Right kidney (tissue), 1 donor: ENCODE results near the gene TANGO2.

Experiments
- DNase-seq: peaks from one replicate; pipeline ENCODE4 v3.0.0-alpha.2; 2016

Gene TANGO2

DNA sequence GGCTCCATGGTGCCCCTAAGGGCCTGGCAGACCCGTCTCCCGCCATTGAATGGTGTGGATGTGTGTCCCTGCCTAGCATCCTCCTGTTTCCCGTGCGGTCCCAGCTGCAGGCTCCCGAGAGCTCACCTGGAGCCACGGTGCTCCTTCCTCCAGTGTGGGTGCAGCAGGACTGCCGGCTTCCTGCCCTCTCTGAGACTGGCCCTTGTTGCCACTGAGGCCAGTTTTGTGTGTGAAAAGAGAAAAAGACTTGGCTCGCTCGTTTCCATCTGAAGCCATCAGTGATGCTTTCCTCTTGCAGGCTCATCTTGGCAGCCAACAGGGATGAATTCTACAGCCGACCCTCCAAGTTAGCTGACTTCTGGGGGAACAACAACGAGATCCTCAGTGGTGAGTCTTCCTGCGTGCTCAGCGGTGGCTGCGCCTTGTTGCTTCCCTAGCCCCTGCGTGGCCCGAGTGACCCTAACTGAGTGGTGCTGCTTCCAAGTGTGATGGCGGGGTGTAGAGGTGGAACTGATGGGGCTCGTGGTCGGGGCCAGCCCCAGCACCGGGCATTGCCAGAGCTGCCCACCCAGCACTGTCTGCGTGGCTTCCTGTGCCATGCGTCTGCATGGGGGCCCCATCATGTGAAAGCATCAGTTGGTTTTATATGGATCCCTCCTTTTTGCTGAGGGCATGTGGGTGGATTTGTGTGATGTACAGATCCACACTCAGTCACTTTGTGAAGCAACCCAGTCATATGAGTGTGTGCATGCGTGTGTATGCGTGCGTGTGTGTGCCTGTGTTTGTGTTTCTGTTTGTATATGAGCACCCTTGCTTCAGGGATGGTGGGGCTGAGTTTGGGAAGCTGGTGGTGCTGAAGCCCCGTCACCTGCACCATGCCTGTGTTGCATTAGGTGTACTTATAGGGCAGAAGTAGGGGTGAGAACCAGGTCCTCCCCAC lies 22.4 kb downstream of the TANGO2 start:
- DNase-seq = no peak

DNA sequence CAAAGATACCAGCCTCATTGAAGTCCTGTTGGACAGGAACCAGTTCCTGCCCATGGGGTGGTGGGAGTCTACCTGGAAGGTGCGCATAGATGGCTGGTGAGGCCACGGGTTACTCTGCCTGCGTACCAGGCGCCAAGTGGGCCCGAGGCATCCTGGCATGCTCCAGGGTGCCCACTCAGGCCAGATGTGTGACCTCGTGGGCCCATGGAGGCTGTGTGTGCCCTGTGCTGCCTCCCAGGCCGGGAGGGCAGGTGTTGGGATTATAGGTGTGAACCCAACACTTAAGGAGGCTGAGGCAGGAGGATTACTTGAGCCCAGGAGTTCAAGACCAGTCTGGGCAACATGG lies 23.1 kb downstream of the TANGO2 start:
- DNase-seq = no peak

DNA sequence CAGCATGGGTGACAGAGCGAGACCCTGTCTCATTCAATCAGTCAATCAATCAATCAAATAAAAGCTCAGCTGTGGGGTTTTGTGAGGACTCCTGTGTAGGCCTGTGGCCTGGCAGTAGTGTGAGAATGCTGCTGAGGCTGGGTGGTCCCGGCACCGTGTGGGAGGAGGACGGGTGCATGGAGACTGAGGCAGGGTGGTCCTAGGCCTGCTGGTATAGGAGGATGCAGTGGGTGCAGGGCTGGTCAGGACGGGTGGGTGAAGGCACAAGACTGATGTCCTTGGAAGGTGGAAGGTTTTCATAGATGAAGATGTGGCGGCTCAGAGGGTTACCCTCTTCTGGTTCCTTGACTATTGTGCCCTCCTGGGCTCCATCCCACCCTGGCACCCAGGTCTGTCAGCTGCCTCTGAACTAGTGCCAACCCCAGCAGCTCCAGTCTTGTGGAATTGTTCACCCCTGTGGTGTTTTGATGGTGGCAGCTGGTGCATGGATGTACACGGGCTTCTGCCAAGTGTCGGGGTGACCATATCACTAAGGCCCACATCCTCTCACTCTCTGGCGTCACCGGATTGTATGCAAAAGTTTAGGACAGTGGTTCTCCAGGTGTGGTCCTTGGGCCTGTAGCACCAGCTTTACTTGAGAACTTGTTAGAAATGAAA lies 23.7 kb downstream of the TANGO2 start:
- no peak for DNase-seq

DNA sequence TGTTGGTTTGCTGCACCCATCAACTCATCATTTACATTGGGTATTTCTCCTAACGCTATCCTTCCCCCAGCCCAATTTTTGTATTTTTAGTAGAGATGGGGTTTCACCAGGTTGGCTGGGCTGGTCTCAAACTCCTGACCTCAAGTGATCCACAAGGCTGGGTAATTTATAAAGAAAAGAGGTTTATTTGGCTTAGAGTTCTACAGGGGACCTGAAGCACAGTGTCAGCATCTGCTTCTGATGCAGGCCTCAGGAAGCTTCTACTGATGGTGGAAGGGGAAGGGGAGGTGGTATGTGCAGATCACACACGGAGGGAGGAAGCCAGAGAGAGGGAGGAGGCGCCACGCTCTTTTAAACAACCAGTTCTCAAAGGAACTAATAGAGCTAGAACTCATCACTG lies 25.8 kb downstream of the TANGO2 start:
- DNase-seq = no peak

DNA sequence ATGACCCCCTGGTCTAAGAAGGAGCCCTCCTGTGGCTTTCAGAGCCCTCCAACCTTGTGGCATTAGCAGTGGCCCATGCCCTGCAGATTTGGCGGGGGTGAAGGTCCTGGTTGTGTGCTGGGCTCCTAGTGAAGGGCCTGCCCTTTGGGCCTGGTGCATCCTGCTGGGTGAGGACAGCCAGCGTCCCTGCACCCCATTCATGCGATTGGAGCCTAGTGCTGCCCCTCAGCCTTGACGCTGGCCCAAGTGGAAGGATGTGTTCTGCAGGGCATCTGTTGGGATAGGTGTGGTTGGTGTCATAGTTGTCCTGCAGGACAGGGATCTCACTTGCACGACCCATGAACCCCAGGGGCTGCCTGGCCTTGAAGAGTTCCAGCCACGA lies 31.0 kb downstream of the TANGO2 start:
- DNase-seq = no peak

DNA sequence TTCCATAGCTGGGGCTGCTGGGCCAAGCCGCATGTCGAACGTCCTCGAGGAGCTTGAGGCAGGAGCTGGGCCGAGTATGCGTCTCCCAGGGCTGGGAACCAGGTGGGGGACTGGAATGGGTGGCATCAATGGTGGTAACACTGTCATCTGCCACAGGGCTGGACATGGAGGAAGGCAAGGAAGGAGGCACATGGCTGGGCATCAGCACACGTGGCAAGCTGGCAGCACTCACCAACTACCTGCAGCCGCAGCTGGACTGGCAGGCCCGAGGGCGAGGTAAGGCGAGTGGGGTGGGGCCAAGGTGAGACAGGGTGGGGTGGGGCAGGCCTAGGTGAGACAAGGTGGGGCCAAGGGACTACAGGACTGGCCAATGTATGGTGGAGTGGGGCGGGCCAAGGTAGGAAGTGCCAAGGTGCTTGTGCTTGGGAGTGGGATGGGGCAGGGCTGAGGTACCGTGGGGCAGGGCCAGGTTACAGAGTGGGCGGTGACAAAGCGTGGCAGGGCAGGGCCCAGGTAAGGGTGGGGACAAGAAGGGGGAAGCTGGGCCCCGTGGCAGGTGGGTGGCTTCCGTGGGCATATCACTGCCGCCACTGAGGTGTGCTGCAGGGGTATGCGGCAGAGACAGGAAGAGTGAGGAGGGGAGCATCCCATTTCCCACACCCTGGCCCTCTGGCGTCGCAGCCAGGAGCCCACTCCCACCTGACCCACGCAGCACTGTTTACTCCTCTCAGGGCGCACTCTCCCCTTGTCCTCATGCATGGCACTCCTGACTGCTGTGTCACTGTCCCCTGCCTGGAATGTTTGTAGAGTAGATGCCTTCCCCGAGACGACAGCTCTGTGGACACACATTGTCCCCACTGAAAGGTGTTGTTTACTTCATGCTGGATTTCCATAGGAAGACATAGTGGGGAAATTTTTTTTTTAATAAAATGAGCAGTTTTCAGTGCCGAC lies 31.7 kb downstream of the TANGO2 start:
- no peak for DNase-seq

DNA sequence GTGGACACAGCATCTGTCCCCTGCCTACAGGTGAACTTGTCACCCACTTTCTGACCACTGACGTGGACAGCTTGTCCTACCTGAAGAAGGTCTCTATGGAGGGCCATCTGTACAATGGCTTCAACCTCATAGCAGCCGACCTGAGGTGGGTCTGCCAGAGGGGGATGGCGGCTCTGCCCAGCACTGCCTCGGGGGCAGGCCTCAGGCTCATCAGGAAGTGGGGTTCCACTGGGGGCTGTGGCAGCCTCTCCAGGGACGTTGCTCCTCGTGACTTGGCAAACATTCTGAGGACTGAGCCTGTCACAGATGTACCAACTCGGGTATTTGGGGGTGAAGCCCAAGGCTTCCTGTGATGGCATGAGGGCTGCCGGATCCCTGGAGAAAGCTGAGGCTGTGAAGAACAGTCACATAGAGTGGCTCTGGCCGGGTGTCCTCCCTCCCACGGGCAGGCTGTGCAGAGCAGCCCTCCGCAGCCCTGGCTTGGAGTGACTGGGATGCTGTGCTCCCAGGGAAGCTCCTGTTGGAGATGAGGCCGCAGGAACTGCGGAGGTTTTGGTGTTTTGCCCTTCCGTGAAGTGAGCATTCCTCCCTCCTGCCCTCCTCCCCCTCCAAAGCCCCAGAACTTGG lies 32.6 kb downstream of the TANGO2 start:
- DNase-seq = no peak

DNA sequence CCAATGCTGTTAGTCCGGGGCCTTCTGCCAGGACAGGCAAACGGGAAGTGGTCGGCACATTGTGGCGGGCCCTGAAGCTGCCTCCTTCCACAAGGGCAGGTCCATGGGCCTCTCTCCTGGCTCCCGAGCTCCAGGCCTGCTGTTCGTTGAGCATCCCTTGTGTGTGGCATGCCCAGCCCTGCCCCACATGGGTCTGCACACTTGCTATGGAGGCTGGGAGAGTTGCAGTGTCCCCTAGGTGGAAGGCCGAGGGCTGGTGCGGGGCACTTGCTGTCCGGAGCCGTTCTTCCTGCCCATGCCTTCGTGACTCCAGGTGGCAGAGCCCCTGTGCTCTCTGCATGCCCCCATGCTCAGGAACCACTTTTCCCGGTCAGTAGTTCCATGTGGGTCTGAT lies 33.1 kb downstream of the TANGO2 start:
- DNase-seq = no peak

DNA sequence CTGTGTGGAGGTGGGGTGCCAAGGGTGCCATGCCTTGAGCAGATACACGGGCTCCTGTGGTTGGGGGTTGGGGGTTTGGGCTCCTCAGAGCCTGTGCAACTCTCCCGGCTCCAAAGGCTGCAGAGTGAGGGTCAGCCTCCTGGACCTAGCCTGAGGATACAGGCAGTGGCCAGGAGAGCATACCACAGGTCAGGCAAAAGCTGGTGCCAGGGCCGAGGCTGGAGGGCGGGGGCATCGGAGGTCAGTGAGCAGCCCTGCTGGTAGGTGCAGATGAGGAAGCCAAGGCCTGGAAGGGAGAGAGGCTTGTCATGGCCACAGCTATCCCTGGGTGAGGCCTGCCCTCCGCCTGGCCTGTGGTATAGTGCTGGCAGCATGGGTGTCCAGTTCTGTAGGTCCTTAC lies 33.6 kb downstream of the TANGO2 start:
- no peak for DNase-seq

DNA sequence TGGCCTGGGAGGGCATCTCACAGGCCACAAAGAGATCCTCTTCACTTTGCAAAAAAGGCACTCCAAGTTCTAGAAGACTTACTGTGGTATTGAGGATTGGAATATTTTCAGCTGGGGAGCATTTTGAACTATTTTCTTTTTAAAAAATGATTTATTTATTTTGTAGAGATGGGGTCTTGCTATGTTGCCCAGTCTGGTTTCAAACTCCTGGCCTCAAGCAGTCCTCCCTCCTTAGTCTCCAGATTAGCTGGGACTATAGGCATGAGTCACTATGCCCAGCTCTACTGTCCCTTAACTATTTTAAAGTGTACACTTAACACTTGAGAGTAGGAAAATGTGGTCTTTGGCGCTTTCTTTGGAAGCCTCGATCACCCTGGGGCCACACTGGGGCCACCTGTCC lies 34.2 kb downstream of the TANGO2 start:
- no peak for DNase-seq

DNA sequence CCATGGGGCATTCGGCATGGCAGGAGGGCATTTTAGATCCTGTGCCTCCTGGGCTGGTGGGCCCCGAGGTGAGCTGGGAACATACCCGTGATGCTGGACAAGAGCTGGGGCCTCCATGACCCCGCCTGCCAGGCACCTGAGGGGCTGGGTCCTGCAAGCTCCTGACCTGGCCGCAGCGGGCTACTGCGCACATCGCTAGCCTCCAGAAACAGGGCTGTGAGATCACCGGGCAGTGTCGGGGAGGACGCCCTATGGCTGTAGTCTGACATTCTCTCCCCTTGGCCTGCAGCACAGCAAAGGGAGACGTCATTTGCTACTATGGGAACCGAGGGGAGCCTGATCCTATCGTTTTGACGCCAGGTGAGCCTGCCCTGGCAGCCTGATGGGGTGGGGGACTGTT lies 34.7 kb downstream of the TANGO2 start:
- DNase-seq = no peak

DNA sequence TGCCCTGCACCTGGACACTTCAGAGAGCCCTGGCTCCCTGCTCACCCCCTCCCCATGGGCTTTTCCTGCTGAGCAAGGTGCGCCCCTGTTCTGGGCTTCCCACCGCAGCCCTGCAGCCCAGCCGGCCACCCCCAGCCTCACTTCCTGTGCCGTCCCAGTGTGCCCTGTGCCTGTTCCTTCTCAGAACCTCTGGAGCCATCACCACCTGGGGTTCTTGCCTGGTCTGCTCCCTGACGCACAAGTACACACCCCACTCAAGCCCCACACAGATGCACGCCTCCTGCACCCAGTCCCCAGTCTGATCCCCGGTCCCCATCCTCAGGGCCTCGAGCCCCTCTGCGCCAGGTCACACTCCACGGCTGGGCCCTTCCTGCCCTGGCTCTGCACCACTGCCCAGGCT lies 35.3 kb downstream of the TANGO2 start:
- DNase-seq = no peak

DNA sequence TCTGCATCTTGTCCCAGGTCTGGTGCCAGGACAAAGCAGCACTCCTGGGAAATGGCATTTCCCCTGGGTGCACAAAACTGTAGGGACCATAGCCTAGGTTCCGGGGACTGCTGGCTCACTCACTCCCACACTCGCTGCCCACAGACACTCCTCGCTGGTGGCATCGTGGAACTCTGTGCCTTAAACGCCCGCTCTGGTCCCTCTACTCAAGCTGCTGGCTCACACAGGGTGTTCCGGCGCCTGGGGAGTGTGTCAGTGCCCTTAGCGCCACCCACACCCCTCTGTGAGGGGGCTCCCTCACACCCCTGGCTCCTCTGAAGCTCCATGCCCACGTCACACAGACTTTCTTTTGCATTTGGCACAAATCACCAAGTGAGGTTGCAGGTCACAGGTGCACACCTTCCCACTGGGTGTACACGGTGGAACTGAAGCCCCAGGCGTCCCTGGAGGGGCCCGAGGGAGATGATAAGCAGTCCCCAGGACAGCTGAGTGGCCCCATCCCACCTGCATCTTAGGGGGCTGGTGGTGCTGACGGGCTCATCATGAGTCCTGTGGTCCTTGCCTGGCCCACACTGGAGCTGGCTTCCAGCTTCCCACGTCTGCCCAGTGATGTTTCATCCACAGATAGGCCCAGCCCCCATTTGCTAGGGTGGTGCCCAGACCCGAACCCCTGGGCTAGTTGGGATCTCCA lies 35.9 kb downstream of the TANGO2 start:
- DNase-seq = no peak

DNA sequence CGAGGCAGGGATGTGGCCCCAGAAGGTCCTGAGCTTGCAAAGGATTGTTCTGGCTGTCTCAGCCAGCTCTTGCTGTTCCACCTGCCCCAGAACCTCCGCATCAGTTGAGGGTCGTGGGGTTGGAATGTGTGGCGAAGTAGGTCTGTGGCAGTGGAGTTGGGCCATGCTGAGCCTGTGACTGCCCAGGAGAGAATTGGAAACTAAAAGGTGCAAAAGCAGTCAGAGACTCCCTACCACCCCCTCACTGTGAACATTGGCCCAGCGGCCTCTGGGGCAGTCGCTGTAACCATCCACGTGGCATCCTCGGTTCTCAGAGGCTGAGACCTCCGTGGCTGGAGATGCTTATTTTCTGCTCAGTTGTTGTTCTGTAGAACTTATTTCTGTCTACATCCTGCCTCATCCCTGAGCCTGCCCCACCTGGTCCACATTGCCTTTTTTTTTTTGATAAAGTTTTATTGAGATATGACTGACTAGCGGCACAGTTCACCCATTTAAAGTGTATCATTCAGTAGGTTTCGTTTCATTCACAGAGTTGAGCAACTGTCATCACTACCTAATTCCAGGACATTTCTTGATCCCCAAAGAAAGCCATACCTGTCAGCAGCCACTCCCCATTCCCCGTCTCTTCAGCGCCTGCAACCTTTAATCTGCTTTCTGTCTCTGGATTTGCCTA lies 36.8 kb downstream of the TANGO2 start:
- DNase-seq = no peak

DNA sequence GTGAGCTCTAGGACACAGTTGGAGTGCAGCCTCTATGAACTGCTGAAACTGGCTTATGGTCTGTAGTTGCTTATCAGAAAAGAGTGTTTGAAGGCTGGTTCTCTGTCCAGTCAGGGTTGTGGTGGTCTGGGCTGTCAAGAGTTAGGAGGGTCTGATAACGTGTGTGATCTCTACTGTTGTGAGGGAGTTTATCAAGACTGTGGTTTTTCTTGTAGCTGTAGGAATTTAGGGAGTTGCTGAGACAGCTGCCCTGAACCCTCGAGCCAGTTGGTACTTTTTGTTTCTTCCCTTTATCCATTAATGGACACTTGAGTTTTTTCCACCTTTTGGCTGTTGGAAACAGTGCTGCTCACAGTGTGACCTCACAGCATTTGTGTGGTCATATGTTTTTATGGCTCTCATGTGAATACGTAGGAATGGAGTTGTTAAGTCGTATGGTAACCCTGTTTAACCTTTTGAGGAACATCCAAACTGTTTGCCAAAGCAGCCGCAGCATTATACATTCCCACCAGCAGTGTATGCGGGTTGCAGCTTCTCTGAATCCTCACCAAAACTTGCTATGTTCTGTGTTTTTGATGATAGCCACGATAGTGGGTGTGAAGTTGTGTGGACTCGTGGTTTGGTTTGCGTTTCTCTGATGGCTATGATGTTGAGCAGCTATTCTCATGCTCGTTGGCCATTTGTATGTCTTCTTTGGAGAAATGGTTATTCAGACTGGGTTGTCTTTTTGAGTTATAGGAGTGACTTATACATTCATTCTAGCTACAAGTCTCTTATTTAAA lies 38.3 kb downstream of the TANGO2 start:
- DNase-seq = no peak

DNA sequence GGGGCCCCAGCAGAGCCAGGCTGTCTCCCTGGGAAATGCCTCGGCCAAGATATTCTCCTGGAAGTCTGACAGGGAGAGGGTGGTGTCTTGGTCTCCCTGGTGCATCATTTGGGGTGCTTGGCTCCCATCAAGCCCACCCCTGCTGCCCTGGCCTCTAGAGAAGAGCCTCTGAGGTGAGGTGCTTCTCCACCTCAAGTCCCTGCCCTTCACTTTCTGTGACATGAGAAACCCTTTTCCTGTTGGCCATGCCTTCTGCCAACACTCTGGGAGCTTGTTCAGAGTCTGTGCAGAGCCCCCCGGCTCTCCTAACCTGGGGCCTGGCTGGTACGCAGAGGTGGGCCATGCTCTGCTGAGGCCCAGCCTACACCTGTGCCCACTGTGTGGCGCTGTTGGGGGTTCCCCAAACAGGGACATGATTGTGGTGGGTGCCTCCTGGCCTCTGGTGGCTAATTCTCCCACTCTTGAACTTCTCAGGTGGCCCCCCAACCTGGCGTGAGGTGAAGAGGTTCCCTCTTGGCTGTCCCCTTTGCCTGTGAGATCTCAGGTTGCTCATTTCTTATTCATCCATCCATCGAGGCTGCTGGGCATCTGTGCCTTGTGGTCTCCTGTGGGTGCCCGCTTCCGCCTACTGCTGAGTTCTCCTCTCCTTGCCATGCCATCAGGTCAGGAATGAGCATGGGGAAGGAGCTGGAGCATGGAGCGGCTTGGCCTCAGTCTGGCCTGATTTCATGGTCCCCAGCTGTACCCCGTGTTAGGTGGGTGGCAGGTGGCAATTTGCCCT lies 40.0 kb downstream of the TANGO2 start:
- DNase-seq = no peak

DNA sequence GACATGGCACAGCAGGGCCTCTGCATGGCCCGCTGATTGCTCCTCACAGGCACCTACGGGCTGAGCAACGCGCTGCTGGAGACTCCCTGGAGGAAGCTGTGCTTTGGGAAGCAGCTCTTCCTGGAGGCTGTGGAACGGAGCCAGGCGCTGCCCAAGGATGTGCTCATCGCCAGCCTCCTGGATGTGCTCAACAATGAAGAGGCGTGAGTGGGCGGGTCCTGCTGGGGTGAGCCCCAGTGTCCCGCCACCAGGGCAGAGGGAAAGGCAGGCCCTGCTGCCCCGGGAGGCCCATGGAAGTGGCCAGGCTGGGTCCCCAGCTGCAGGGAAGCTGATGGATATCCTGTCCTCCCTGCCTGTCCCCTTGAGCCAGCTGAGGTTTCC lies 40.6 kb downstream of the TANGO2 start:
- no peak for DNase-seq

DNA sequence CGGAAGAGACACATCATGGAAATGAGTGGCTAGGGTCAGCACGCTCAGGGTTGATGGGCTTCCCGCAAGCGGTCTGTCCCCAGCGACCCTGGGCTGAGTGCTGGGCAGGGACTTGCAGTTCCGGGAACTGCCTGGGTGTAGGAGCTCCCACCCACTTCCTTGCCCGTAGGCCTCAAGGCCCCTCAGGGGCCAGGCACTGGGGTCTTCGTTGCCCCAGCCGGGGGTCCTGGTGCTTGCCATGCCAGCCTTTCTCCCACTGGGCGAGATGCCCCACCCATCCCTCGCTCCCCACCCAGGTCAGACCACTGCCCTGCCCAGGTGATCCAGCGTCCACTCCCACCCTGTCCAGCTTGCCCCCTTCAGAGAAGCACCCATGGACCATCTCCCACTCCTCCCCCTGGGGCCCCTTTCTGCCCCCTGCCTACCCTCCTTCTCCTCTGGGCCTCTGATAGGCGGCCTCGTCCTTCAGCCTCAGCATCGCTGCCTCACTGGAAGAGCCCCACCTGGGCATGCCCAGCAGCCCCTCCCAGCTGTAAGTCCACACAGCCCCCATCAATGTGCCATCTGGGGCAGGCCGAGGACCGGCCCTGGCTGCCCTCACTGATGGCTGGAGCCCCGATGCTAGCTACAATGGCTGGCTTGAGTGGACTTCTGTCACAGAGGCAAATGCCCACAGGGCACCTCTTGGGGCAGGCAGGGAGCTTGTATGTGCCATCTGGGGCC lies 41.3 kb downstream of the TANGO2 start:
- no peak for DNase-seq

DNA sequence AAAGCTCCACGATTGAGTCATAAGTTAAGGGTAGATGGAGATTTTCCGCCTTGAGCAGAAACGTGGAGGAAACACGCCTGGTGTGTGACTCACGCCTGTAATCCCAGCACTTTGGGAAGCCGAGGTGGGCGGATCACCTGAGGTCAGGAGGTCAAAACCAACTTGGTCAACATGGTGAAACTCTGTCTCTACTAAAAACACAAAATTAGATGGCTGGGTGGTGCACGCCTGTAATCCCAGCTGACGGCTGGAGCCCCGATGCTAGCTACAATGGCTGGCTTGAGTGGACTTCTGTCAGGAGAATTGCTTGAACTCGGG lies 41.8 kb downstream of the TANGO2 start:
- DNase-seq = no peak
